Panc1 (cell line): ENCODE data around the gene CHRM2. TPM values are rescaled to one million over a fixed set of nuclear protein-coding genes. Genes with fewer than 3 reads are reported as not detected.

Experiments used
- ATAC-seq: fragments of 200-7000 bp; cut with Tn5 transposase; 2 replicates; pipeline ENCODE4 v1.9.1; 2020; ENCODE audit warnings: mild to moderate bottlenecking, moderate library complexity
- BruUV-seq: library from RNA; stranded (reverse); fragments of 400-500 nt; replicated peaks from 2 replicates; lab custom pipeline; 2021; lab: Mats Ljungman, UMichigan
- CTCF ChIA-PET: fragments of 300-600 bp; sonication (Branson Sonifier 250); formaldehyde crosslinking; loops from one replicate; lab custom pipeline; 2022; ENCODE audit warnings: antibody characterized with exemption; lab: Charles Lee
- POLR2A ChIA-PET: fragments of 300-600 bp; sonication (Branson Sonifier 250); formaldehyde crosslinking; loops from one replicate; lab custom pipeline; 2022; ENCODE audit warnings: antibody characterized with exemption; lab: Charles Lee
- DNase-seq: peaks from one replicate; pipeline ENCODE4 v3.0.0-alpha.2; 2010; ENCODE audit warnings: low read depth, low spot score
- H3K27ac ChIP-seq: 2 replicates; pipeline ENCODE4 v1.5.1; 2011; ENCODE audit warnings: mild to moderate bottlenecking, low read length, inconsistent platforms
- H3K27me3 ChIP-seq: fragments of 200-500 bp; sonication (Bioruptor generic); 2 replicates; pipeline ENCODE4 v1.6.0; 2014; ENCODE audit warnings: low read length, inconsistent platforms; ENCODE audit not compliant: control insufficient read depth, insufficient read depth
- H3K36me3 ChIP-seq: fragments of 200-500 bp; sonication (Bioruptor generic); 2 replicates; pipeline ENCODE4 v1.5.1; 2014; ENCODE audit warnings: inconsistent platforms, mild to moderate bottlenecking, low read length, moderate library complexity; ENCODE audit not compliant: control insufficient read depth, insufficient read depth
- H3K4me1 ChIP-seq: 2 replicates; pipeline ENCODE4 v1.5.1; 2011; ENCODE audit warnings: inconsistent platforms, mild to moderate bottlenecking, low read length, moderate library complexity; ENCODE audit not compliant: control insufficient read depth, insufficient read depth
- H3K4me3 ChIP-seq, 2 experiments: 2 replicates each; pipeline ENCODE4 v1.5.1; 2011 to 2012; ENCODE audit warnings: low read depth in 2 of 2, low read length in 2 of 2, mild to moderate bottlenecking in 2 of 2, inconsistent platforms in 1 of 2, moderate library complexity in 1 of 2
- H3K9me3 ChIP-seq: fragments of 200-500 bp; sonication (Bioruptor generic); 2 replicates; pipeline ENCODE4 v1.5.1; 2014; ENCODE audit warnings: low read depth, mild to moderate bottlenecking, inconsistent platforms, low read length, moderate library complexity; ENCODE audit not compliant: control insufficient read depth, insufficient read depth
- CTCF ChIP-seq: fragments of 450-650 bp; IDR thresholded peaks from 2 replicates; pipeline ENCODE4 v1.5.1; 2017; ENCODE audit warnings: mild to moderate bottlenecking
- POLR2AphosphoS5 ChIP-seq: IDR thresholded peaks from 2 replicates; pipeline ENCODE4 v1.6.1; 2012; ENCODE audit warnings: mild to moderate bottlenecking, low read depth, low read length, moderate library complexity
- REST ChIP-seq, 2 experiments: IDR thresholded peaks; 2 replicates each; pipeline ENCODE4 v1.6.1; 2011 to 2012; ENCODE audit warnings: low read depth in 2 of 2, control low read depth in 1 of 2, low read length in 1 of 2, mild to moderate bottlenecking in 1 of 2, moderate library complexity in 1 of 2; ENCODE audit not compliant: insufficient read depth in 1 of 2
- SIN3A ChIP-seq: IDR thresholded peaks from 2 replicates; pipeline ENCODE4 v1.6.1; 2012; ENCODE audit warnings: low read depth, mild to moderate bottlenecking, low read length, moderate library complexity, borderline replicate concordance; ENCODE audit not compliant: insufficient read depth
- TCF7L2 ChIP-seq: IDR thresholded peaks from 2 replicates; pipeline ENCODE4 v1.6.1; 2011; ENCODE audit warnings: mild to moderate bottlenecking, low read depth, low read length, inconsistent platforms
- in situ Hi-C: cut with HindIII; loops from 2 replicates; pipeline ENCODE4 v1.10.0; 2016; ENCODE audit warnings: low sequenced_read_pairs, low pct_unique_long_range_greater_than_20kb
- intact Hi-C: fragments of 100-400 bp; cut with micrococcal nuclease; formaldehyde crosslinking; loops from one replicate; pipeline ENCODE4 v1.10.0; 2022; ENCODE audit not compliant: unreplicated experiment
- total RNA-seq: library from RNA; stranded (reverse); gene quantifications from one replicate; pipeline ENCODE4 v1.2.1, GENCODE V29; 2021; ENCODE audit not compliant: unreplicated experiment

The CHRM2 gene
- total RNA-seq, 1 experiment from 2014 or later: not detected

- BruUV-seq: no TSS peak
- DNase-seq (no peak), ATAC-seq (no peak)
- Histone ChIP-seq H3K36me3 (no peaks in the 10 kb centered on the region), H3K4me1 (no peaks in the 10 kb centered on the region), H3K27me3 (no peaks in the 10 kb centered on the region), H3K9me3 (no peaks in the 10 kb centered on the region), H3K27ac (no peak overlapping the region), H3K4me3 (no peak overlapping the region)
- intact Hi-C loops (no loop called here), in situ Hi-C loops (no loop called here)
- POLR2A ChIA-PET: no interaction called here
- CTCF ChIA-PET: no interaction called here
- TF ChIP-seq REST (IDR thresholded peaks at IDR 0.05; ENCODE audit: insufficient read depth in 1 of 2, low read depth in 2 of 2, low read length in 1 of 2) (no peak), CTCF (no peak), POLR2AphosphoS5 (no peak), SIN3A (no peak)
Measured at GRCh38 chr7:137007001-137007694, 138.7 kb downstream of the CHRM2 start.

GRCh38 chr7:137009404-137009803 is 141.0 kb downstream of the CHRM2 start:
- intact Hi-C loops: no loop called here
- POLR2A ChIA-PET: no interaction called here
- ATAC-seq (no peak), DNase-seq (no peak)
- no peak overlapping the region for H3K27ac ChIP-seq
- H3K9me3 ChIP-seq: peaks cover 3% of the 10 kb centered on the region; the same call in 1 of the 2 replicates
- H3K4me1 ChIP-seq: no peaks in the 10 kb centered on the region
- H3K36me3 ChIP-seq: no peaks in the 10 kb centered on the region; the same call in 1 of the 2 replicates
- BruUV-seq: no TSS peak
- no peak overlapping the region for H3K4me3 ChIP-seq
- no peaks in the 10 kb centered on the region for H3K27me3 ChIP-seq
- TF ChIP-seq CTCF (no peak), TCF7L2 (no peak), POLR2AphosphoS5 (no peak), REST (IDR thresholded peaks at IDR 0.05; ENCODE audit: insufficient read depth in 1 of 2, low read depth in 2 of 2, low read length in 1 of 2) (no peak), SIN3A (no peak)
- CTCF ChIA-PET: no interaction called here
- in situ Hi-C loops: no loop called here
